ENCODE data around the gene RTKN. TPM values are rescaled to one million over a fixed set of nuclear protein-coding genes. Genes with fewer than 3 reads are reported as not detected.

The RTKN gene
- total and polyA plus RNA-seq, 2 donors: 14.2 to 18.0 TPM

GRCh38 chr2:74379851-74380789 lies 61.6 kb downstream of the RTKN start, which contains the start of gene DCTN1:
Gene DCTN1 (minus strand): TSS chr2:74380311. CDS start chr2:74380037, 274 bp downstream.
- WGBS: 18% methylated on average over 14 of the region's 14 CpGs
- Histone ChIP-seq H3K36me3 (ENCODE audit: insufficient read depth) (peaks cover 2% of the 10 kb centered on the region), H3K4me3 (ENCODE audit: low read depth, low read length) (peak within 1 kb of the TSS; percentile 28), H3K27ac (ENCODE audit: low read depth) (no peak within 1 kb of the TSS), H3K4me1 (ENCODE audit: insufficient read depth) (no peaks in the 10 kb centered on the region)
- no peak for DNase-seq (ENCODE audit: extremely low spot score)

- 90% methylated on average over 10 of the region's 10 CpGs for WGBS
These were observed 63.7 kb downstream of the RTKN start for GRCh38 chr2:74378007-74378406.

GRCh38 chr2:74375838-74376237 lies 65.9 kb downstream of the RTKN start:
- whole genome bisulfite sequencing: 92% methylated on average over 2 of the region's 2 CpGs
- H3K27ac ChIP-seq (ENCODE audit: low read depth): no peak overlapping the region
- no peak for DNase-seq (ENCODE audit: extremely low spot score)
- H3K36me3 ChIP-seq (ENCODE audit: insufficient read depth): peaks cover 2% of the 10 kb centered on the region
- no peaks in the 10 kb centered on the region for H3K4me1 ChIP-seq (ENCODE audit: insufficient read depth)
- H3K4me3 ChIP-seq (ENCODE audit: low read depth, low read length): no peak overlapping the region

More at GRCh38 chr2:74378007-74378406, 63.7 kb downstream of the RTKN start:
- Histone ChIP-seq H3K4me1 (ENCODE audit: insufficient read depth) (no peaks in the 10 kb centered on the region), H3K4me3 (ENCODE audit: low read depth, low read length) (no peak overlapping the region), H3K36me3 (ENCODE audit: insufficient read depth) (peaks cover 2% of the 10 kb centered on the region), H3K27ac (ENCODE audit: low read depth) (no peak overlapping the region)
- DNase-seq (ENCODE audit: extremely low spot score): no peak

Other genes with a start within 250 kb of the RTKN start
- 58.3 TPM for gene MTHFD2, start 243.3 kb downstream of the RTKN start, total RNA-seq
- 71.6 TPM for gene MTHFD2, start 243.3 kb downstream of the RTKN start, polyA plus RNA-seq
- gene SLC4A5, start 98.5 kb downstream of the RTKN start, total RNA-seq: 3.8 TPM
- 0.92 TPM for gene SLC4A5, start 98.5 kb downstream of the RTKN start, polyA plus RNA-seq
- 62.1 TPM for gene DCTN1, start 61.6 kb downstream of the RTKN start, total RNA-seq
- 118 TPM for gene DCTN1, start 61.6 kb downstream of the RTKN start, polyA plus RNA-seq
- 0.74 TPM for gene C2orf81, start 20.3 kb downstream of the RTKN start, total RNA-seq
- gene C2orf81, start 20.3 kb downstream of the RTKN start, polyA plus RNA-seq: 4.9 TPM
- 7.8 TPM for gene WDR54, start 20.2 kb downstream of the RTKN start, total RNA-seq
- gene WDR54, start 20.2 kb downstream of the RTKN start, polyA plus RNA-seq: 21.5 TPM
- 13.5 TPM for gene INO80B, start 13.2 kb upstream of the RTKN start, total RNA-seq
- gene INO80B, start 13.2 kb upstream of the RTKN start, polyA plus RNA-seq: 35.2 TPM
- 23.1 TPM for gene WBP1, start 16.5 kb upstream of the RTKN start, total RNA-seq
- gene WBP1, start 16.5 kb upstream of the RTKN start, polyA plus RNA-seq: 99.3 TPM
- gene MOGS, start 23.4 kb upstream of the RTKN start, total RNA-seq: 28.4 TPM
- gene MOGS, start 23.4 kb upstream of the RTKN start, polyA plus RNA-seq: 27.2 TPM
- gene MRPL53, start 30.7 kb upstream of the RTKN start, total RNA-seq: 14.0 TPM
- gene MRPL53, start 30.7 kb upstream of the RTKN start, polyA plus RNA-seq: 75.2 TPM
- 28.2 TPM for gene CCDC142, start 41.1 kb upstream of the RTKN start, total RNA-seq
- 7.0 TPM for gene CCDC142, start 41.1 kb upstream of the RTKN start, polyA plus RNA-seq
- 10.8 TPM for gene TTC31, start 41.1 kb upstream of the RTKN start, total RNA-seq
- gene TTC31, start 41.1 kb upstream of the RTKN start, polyA plus RNA-seq: 20.9 TPM
- 0.95 TPM for gene LBX2, start 57.7 kb upstream of the RTKN start, total RNA-seq
- 0.95 TPM for gene LBX2, start 57.7 kb upstream of the RTKN start, polyA plus RNA-seq
- 21.7 TPM for gene PCGF1, start 65.8 kb upstream of the RTKN start, total RNA-seq
- 19.2 TPM for gene PCGF1, start 65.8 kb upstream of the RTKN start, polyA plus RNA-seq
- 0.63 TPM for gene TLX2, start 72.5 kb upstream of the RTKN start, total RNA-seq
- gene TLX2, start 72.5 kb upstream of the RTKN start, polyA plus RNA-seq: 0.51 TPM
- 0.37 TPM for gene DQX1, start 84.3 kb upstream of the RTKN start, total RNA-seq
- 0.27 TPM for gene DQX1, start 84.3 kb upstream of the RTKN start, polyA plus RNA-seq
- 57.7 TPM for gene AUP1, start 87.8 kb upstream of the RTKN start, total RNA-seq
- gene AUP1, start 87.8 kb upstream of the RTKN start, polyA plus RNA-seq: 112 TPM
- 25.1 TPM for gene HTRA2, start 88.0 kb upstream of the RTKN start, total RNA-seq
- gene HTRA2, start 88.0 kb upstream of the RTKN start, polyA plus RNA-seq: 37.3 TPM
- gene LOXL3, start 112.0 kb upstream of the RTKN start, total RNA-seq: 14.6 TPM
- gene LOXL3, start 112.0 kb upstream of the RTKN start, polyA plus RNA-seq: 8.6 TPM
- 6.0 TPM for gene DOK1, start 112.8 kb upstream of the RTKN start, total RNA-seq
- gene DOK1, start 112.8 kb upstream of the RTKN start, polyA plus RNA-seq: 18.7 TPM
- gene M1AP, start 206.4 kb upstream of the RTKN start, total RNA-seq: 0.21 TPM
- gene M1AP, start 206.4 kb upstream of the RTKN start, polyA plus RNA-seq: 0.15 TPM
- 2.2 TPM for gene SEMA4F, start 212.3 kb upstream of the RTKN start, total RNA-seq
- gene SEMA4F, start 212.3 kb upstream of the RTKN start, polyA plus RNA-seq: 5.0 TPM

All from urinary bladder (tissue), 4 donors.